ENCODE results near the gene MNS1.
"Not testable (repeated sequence)": the region's sequence is repeated elsewhere in the genome, so short reads cannot be mapped to it uniquely, and the experiment has no call there.

MNS1 gene

DNA sequence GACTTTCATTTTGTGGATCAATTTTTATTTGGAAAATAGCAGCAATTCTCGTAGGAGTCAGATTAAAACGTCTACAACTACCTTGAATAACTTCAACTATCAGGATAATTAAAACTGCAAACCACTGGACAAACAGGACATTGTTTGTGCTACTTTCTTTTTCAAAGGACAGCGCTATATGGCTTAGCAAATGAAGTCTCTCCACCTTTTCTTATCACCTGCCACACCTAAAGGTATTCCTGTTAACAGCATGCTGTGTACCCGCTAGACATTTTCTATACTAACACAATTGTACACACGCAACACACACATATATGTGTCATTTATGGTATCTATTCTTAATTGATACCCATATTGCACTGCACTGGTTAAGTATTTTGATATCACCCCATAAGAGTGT is 19.2 kb downstream of the MNS1 start:
- no peak for DNase-seq

DNA sequence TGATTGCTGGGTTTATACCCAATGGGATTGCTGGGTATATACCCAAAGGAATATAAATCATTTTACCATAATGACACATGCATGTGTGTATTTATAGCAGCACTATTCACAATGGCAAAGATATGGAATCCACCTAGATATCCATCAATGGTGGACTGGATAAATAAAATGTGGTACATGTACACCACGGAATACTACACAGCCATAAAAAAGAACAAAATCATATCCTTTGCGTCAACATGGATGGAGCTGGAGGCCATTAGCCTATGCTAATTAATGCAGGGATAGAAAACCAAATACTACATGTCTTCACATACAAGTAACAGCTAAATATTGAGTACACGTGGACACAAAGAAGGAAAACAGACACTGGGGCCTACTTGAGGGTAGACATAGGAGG is 22.6 kb downstream of the MNS1 start:
- no peak for DNase-seq

- no peak for DNase-seq
Observed at GRCh38 chr15:56440214-56440770, 24.6 kb downstream of the MNS1 start.

DNA sequence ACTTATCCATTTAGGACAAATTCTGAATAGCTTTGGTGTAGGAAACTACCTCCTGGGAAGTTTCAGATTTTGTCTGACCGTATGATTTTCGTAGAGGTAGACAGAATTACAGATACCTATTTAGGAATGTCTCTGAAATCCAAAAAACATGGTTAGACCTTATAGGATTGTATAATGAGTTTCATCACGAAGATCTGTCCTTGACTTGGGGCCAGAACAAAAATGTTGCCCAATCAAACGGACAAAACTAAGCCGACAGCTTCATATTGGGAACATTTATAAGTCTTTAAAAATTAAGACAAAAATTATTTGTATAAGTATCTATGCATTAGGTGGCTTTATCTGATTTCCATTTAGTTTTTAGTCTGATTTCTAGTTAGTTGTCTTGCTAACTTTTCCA is 32.6 kb downstream of the MNS1 start:
- no peak for DNase-seq

DNA sequence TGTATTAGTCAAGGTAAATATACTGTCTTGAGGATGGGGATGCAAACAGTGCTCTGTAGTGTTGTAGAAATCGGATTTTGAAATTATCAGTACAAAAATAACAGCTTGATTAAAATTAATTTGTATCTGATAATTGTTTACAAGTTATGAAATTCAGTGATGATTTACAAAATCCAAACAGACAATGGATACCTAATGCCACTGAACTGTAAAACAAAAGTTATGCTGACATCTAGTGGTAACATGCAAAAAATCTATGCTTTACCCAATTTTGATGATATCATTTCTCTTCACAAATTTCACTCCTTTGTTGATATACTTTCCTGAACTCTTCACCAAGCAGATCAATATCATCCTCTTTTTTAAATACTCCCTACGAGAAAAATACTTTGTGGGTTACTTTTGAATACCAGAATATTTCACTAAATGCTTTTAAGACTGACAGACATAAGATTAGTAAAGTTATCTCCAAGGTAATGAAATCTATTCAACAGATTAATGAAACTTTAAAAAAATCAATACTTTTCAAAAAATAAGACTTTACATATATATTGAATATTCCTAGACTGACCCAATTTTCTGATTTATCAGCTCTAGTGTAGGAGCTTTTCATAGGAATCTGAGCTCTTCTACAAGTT is 36.0 kb downstream of the MNS1 start:
- DNase-seq, result peak; percentile 52

DNA sequence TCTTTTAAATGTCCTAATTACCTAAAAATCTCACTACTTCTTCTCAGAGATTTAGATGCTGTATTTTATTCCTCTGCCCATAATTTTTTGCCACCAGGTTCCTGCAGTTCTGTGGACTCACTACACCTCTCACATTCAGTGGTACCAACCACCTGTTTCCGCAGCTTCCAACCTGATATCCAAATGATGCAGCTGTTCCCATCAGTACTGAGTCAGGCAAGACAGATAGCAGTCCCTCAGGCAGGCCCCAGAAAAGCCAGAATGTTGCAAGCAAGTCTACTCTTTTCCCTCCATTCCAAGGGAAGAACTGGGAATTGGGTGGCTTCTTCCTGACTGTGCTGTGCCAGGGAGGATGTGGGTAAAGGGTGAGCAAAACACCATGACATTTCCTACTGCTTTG is 39.0 kb downstream of the MNS1 start:
- no peak for DNase-seq

DNA sequence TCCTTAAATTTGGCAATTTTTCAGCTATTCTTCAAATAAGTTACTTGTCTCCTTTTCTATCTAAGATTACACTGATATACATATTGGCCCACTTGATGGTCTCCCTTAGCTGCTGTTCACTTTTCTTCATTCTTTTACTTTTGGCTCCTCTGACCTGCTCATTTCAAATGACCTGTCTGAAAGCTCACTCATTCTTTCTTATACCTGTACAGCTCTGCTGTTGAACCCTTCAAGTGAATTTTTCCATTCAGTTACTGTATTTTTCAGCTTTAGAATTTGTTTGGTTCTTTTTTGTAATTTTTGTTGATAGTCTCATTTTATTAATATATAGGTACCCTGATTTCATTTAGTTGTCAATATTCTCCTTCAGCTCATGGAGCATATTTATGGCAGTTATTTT is 39.7 kb downstream of the MNS1 start:
- no peak for DNase-seq

DNA sequence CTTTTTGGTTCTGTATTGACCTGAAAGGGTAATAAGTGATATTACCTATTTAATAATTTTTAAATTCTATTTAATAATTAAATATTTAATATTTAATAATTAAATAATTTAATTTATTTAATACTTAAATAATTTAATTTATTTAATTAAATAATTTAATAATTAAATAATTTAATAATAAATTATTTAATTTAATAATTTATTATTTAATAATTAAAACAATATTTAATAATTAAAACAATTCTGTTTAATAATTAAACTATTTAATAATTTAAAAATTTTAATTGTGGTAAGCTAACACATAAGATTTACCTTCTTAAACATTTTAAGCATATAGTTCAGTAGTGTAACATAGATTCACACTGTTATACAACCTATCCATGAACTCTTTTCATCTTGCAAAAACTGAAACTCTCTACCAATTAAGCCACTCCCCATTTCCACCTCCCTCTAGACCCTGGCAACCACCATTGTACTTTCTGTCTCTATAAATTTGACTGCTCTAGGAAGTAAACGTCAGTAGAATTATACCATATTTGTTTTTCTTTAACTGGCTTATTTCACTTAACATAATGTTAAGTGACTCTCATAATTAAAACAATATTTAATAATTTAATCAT is 51.7 kb downstream of the MNS1 start:
- DNase-seq, result not testable (repeated sequence)

DNA sequence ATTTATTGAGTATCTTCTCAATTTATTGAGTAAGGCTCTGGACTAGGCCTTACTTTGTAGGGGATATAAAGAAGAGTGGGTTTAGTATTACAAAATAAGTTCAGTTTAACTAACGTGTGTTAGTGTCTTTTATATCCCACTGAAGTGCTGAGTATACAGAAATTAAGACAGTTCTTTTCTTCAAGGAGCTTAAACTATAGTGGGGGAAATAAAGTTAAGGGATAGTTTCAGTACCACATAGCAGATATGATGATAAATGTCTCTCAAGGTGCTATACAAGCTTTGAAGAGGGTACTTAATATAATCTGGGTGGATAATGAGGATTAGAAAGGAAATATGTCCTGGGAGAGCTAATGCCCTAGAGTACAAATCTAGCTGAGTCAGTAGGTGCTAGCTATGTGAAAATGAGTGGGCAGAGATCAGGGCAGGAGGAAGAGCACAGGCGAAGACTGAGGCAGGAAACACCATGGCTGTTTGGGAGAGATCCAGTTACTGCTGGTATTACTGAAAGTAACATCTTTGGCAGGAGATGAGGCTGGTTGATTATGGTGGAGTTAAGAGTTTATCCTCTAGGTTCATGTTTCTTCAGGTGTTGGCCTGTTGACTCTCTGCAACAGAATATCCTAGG is 53.7 kb downstream of the MNS1 start:
- DNase-seq, result peak; percentile 70

DNA sequence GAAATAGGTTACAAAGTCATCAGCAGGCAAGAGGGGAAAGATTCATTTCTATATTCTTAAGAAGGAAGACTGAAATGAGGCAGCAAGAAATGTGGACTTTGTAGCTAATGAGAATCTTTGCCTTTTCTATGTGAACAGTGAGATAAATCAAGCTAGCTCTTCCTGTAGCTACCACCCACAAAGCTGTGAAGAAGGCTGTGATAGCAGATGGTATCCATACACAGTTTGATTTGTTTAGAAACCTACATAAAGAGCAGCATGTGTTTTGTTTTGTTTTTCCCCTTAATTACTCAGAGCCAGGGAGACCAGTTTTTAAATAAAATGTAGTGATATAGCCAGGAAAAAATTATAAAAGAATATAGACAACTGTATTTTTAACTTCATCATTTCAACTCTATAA is 54.2 kb downstream of the MNS1 start:
- peak; percentile 16 for DNase-seq

DNA sequence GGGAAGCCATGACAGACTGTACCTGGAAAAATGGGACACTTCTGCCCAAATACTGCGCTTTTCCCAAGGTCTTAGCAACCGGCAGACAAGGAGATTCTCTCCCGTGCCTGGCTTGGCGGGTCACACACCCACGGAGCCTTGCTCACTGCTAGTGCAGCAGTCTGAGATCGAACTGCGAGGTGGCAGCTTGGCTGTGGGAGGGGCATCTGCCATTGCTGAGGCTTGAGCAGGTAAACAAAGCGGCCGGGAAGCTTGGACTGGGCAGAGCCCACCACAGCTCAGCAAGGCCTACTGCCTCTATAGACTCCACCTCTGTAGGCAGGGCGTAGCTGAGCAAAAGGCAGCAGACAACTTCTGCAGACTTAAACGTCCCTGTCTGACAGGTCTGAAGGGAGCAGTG is 65.7 kb downstream of the MNS1 start:
- DNase-seq, result not testable (repeated sequence)

DNA sequence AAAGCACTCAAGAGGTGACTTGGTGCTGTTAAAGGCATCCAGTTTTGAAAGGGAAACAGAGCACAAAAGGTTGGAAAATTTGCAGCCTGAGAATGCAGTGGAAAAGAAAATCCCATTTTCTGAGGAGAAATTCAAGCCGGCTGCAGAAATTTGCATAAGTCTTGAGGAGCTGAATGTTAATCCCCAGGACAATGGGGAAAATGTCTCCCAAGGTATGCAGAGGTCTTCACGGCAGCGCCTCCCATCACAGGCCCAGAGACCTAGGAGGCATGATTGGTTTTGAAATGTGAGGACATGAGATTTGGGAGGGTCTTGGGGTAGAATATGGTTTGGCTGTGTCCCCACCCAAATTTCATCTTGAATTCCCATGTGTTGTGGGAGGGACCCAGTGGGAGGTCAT is 67.6 kb downstream of the MNS1 start:
- not testable (repeated sequence) for DNase-seq

GRCh38 chr15:56394909-56395308 is 70.0 kb downstream of the MNS1 start:
- no peak for DNase-seq

DNA sequence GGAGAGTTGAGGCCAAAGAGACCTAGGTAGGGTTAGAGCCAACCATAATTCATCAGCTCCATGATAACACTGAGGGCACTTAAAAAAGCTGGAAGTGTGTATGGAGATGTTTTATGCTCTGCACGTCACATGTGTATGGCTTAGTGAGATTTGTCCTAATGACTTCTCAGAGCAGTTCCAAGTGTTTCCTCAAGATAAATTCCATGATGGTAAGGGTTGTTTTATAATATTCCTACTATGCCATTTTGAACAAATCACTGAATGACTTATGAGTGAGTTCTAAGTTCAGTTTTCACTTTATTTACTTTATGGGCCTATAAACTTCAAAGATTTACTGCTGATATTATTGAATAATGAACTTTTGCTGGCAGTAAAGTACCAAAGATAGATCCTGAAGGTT is 71.7 kb downstream of the MNS1 start:
- DNase-seq, result no peak

- no peak for DNase-seq
Observed at GRCh38 chr15:56390739-56391267, 74.1 kb downstream of the MNS1 start.

GRCh38 chr15:56385908-56386307 is 79.0 kb downstream of the MNS1 start:
- DNase-seq, result no peak

DNA sequence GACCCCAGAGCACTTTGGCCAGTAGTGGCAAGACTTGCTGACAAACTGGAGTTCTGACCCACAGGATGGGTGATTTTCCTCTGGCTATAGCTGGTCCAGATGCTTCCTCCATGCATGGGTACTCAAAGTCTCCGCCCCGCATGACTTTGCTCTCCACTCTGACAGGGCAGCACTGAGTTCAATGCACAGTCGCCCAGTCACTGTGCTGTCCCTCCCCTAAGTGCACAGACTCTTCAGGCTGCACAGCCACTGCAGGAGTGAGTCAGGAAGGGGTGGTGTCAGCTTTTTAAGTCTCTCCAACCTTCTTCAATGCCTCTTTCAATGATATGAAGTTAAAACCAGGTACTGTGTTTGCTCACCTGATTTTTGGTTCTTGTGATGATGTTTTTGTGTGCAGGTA is 81.9 kb downstream of the MNS1 start:
- no peak for DNase-seq

Data from RPMI8226 (cell line).